RKO (cell line): ENCODE data around the gene SIPA1L3.

Experiments
- DNase-seq: peaks from one replicate; pipeline ENCODE4 v3.0.0-alpha.2; 2016; ENCODE audit warnings: low spot score

SIPA1L3 gene

DNA sequence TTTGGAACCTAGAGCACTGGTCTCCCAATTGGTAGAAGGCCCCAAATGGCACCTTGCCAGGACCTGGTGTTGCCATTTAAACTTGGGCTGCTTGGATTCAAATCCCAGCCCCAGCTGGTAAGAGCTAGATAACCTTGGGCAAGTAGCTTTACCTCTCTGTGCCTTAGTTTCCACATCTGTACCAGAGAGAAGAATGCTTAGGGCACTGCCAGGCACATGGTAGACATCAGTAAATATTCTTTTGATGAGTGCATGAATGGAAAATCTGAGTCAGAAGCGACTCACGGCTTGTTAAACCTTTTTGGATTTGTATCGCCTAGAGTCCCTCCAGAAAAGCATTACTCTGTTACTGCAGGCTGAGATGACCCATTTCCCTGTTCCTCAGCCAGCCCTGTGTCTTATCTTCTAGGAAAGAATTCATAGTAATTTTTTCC is 90.9 kb downstream of the SIPA1L3 start:
- DNase-seq, result peak; percentile 97

DNA sequence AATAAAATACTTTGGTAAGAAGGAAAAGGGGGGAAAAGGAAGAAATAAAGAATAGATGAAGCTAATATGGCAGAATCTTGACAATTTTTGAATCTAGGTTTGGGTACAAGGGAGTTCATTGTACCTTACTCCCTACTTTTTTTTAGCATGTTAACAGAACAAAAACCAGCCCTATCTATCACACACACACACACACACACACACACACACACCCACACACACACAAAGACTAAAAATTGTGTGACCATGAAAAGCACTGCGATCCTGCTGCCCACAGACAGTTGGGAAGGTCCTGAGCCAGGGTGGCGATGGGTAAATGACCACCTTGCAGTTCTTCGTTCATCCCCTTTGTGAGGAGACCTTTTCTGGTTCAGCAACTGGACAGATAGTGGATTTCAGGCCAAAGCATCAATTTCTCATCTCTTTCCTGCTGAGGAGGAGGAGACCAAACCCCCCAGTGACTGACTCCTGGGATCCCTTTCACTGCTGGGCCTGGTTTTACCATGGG is 91.8 kb downstream of the SIPA1L3 start:
- no peak for DNase-seq

DNA sequence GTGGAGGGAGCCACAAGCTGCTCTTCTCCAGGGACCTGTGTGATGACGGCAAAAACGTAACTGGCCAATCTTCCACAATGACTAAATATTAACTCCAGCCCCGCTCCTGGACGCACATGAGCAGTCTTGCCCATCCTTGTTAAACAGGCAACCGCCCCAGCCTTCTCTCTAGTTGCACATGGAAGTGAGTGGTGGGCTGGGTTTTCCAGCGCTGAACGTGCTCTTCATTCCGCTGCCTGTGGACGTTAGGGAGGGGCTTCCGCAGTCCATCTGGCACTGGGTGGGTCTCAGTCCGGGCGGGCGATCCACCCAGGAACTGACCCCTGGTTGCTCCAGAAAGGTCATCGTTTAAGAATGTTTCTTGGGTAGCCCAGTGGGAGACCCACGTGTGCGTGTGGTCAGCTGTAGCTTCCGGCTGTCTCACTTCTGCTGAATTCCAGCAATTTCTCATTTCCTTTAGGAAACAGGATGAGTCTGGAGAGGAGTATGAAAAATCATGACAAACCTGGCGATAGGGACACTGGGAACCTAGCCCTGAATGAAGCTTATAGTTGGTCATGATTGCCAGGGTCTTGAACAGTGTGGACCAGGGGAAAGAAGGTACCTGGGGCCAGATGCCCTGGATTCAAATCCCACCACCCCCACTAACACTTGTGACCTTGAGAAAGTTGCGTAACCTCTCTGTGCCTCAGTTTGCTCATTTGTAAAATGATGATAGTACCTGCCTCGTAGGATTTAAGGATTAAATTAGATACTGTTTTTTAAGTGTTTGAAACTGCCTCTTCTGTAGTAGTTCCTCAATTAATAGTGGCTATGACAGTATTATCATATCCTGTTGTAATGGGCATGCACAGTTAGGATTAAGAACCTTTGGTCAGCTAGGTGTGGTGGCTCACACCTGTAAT is 92.6 kb downstream of the SIPA1L3 start:
- peak; percentile 34 for DNase-seq

DNA sequence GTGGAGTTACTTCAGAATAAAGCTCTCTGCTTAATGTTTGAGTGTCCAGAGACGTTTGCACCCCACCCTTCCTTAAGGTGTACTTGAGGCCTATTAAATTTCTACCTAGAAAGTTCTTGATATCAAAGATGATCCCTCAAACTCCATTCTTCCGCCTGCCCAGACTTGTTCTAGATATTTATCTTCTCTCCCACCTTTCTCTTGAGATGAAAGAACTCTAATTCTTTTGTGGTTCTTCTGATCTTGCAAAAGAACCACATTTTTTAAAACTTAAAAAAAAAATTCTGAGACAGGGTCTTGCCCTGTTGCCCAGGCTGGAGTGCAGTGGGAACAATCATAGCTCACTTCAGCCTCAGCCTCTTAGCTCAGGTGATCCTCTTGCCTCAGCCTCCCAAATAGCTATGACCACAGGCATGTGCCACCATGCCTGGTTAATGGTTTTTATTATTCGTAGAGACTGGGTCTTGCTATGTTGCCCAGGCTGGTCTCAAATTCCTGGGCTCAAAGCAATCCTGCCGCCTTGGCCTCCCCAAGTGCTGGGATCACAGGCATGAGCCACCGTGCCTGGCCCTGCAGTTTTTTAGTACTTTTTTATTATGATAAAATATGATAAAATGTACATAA is 94.3 kb downstream of the SIPA1L3 start:
- no peak for DNase-seq

DNA sequence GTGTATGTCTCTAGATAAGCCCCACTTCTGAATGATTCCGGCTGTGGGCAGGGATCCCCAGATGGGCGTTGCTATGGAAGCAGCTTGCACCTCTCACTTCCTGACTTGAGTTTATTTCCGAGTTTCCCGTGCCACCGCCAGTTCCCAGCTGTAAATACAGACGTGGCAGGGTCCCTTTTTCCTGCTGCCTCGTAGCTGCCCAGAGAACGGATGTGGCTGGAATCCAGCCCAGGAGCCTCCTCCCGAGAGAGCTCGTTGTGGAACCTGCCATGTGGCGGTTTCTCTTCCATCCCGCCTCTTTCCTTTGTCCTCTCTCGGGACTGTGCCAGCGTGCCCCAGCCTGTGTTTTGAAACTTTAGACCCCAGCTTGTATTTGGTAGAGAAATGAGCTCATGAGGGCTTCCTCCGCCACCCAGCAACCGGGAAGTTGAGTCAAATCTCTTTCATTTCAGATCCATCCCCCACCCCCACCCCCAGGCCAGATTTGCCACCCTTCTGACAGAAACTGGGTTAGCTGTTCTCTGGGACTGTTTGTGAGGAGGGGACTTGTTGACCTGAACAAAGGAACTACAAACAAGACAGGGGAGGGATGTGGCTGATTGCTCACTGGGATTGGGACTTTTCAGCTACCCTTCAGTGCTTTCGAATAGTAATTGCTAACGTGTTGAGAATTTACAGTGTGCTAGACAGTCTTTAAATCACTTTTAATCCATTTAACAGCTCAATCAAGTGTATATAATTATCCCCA is 96.6 kb downstream of the SIPA1L3 start:
- DNase-seq, result no peak

DNA sequence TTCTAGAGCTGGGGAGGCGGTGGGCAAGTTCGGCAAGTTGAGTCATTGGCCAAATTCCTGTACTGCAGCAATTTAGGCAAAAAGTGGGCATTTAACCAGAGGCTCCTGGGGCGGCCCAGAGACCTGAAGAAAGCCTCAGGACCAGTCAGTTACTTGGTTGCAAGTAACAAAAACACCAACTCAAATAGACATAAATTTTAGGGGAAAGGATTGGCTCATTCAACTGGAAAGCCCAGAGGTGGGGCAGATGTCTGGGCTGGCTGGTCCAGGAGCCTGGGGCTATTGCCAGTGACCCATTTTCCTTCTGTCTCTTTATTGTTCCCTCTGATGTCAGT is 97.1 kb downstream of the SIPA1L3 start:
- DNase-seq, result no peak

DNA sequence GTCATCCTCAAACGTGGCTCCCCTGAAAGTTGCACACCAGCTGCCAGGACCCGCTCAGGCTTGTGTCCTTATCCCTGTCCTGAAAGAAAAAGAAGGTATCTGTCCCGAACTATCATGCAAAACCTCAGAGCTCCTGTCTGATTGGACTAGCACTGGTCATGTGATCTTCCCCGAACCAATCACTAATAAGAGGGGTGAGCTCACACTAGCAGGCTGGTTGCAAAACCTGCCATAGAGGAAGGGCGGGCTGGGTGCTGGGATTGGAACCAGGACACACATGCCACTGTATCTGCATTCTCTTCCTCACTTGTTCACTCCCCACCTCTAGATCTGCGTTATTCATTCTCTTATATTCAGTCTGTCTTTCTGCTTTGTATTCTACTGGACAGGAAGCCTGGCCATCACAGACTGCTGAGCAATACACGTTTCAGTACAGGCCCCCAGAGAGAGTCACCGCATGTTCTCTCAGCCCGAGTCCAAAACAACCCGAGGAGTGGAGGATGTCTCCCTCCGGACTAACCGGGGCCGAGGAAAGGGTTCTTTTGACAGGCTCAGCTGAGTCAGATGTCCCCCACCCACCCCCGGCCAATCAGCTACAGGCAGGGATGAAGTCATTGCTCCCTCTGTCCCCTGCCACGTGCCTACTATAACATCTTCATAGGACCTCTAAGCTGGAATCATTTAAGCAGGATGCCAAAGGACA is 97.7 kb downstream of the SIPA1L3 start:
- peak; percentile 56 for DNase-seq

DNA sequence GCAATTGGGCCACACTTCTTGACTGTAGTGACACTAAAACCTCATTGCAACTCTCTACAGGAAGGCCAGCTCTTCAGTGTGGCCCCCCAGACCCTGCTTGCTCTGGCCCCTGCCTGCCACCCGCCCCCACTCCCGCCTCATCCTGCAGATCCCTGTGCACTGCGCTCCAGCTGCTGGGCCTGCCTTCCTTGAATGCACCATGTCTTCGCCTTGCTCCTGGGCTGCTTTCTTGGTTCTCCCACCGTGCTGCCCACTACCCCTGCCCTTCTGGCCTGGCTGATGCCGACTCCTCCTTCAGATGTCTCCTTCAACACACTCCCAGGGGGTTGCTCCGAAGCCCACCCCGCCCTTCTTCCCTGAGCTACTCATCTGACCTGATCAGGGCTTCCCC is 98.2 kb downstream of the SIPA1L3 start:
- DNase-seq, result no peak

DNA sequence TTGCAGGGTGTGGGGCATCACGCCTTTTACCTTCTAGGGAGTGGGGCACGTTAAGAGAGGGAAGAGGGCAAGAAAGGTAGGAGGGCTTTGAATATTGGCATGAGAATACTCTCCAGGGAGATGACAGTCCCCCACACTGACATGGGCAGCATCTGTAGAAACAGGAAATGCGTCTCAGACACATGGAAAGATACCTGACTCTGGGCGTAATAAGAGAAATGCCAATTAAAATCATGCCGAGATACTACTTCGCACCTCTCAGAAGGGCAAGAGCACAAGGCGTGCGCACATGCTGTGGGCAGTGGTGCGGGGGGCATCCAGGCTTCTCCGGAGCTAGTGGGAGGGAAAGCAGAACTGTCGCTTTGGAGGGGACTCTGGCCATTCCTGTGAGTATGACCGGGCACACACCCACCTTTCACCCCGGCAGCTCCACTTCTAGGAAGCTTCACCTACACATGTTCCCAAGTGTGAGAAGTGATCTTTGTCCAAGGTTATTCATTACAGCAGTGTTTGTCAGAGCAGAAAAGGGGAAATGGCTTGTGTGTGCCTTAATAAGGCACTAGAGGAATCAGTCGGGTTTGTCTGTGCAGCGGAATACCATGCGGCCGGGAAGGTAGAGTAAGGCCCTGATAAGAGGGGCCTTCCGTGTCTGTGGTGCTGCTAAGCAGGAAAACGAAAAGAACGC is 99.5 kb downstream of the SIPA1L3 start:
- no peak for DNase-seq

DNA sequence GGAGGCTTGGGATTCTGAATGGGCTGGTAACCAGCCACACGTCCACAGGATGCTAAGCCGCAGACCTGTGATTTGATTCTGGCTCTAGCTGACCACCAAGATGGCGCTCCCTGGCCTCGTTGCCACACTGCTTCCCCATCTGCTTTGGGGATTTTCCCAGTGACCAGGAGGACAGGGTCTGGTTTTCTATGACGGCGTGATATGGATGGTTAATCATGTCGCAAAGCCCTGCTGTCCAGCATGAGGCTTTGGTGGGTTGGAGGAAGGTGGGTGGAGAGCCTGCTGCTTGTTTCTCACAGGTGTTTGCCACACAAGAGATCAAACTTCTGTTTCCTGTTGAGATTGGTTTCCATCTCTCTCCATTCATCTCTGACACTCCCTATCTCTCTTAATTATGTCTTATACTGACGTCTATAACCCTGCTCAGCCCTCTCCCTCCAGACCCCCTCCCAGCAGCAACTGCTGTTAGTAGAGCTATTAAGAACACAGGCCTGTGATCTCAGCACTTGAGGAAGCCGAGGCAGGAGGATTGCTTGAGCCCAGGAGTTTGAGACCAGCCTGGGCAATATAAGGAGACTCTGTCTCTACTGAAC is 102.7 kb downstream of the SIPA1L3 start:
- no peak for DNase-seq

DNA sequence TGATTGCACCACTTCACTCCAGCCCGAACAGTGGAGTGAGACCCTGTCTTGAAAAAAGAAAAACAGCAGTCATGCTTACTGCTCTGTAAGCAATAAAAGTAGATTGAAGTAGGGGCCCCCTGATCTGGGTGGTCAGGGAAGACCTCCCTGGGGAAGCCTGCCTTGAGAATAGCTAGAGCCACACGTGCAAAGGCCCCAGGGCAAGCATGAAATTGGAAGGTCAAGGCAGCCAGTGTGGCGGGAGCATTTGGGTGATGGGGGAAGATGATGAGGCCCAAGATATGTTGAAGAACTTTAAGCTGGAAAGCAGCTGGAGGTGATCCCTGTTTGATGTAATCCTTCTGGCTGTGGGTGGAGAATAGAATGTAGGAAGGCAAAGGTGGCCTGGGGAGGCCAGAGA is 104.4 kb downstream of the SIPA1L3 start:
- no peak for DNase-seq

DNA sequence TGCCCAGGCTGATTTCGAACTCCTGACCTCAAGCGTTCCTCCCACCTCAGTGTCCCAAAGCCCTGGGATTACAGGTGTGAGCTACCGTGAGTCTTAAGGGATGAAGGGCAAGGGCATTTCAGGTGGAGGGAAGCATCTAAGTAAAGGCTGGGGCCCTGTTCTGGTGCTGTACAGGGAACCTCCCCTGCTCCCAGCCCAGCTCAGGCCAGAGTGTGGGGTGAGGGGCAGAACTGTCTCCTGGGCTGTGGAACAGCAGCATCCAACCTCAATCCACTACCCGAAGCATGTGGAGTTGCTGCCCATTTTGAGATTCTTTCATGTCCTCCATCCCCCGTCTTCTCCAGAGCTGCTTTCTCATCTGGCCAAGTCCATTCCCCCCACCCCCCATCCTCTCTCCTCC is 105.3 kb downstream of the SIPA1L3 start:
- DNase-seq, result no peak

DNA sequence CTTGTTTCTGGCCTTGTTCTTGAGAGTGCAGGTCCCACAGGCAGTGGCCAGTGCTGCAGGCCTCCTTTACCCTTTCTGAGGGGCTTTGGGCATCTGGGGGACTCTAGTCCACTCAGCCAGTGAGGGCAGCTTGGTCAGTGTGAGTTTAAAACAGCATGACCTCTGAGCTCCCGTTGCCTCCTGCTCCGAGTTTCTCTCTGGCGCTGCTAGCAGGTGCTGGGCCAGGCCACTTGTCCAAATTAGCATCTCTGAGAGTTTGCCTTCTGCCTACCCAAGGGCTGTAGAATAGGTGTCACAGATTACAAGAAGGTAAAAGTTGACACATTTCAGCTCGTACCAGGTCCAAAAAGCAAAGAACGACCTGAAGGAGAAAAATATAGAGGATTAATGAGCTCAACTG is 105.9 kb downstream of the SIPA1L3 start:
- no peak for DNase-seq

DNA sequence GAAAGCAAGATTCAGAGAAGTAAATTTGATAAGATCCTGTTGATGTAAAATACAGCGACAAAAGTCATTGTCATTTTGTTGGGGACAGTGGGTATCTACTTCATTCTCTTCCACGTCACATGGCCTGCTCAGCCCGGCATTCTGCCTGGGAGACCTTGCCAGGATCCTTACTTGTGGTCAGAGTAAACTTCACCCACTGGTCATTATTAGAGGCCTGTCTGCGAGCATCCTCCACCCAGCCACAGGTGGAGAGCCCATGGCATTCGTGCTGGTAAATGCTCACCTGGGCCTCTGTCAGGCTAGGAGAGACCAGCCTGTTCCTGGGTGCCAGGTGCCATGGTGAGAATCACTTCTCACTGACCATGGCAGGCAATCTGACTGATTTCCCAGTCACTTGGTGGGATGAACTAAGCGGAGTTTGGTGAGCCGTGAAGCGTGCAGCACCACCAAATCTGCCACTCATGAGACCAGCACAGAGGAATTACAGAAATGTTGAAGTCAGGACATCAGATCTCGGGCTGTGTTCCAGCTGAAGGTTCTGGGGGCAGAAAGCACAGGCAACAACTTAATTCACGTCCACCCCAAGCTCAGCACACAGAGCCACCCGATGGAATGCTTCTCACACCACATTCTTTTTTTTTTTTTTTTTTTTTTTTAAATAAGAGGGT is 107.0 kb downstream of the SIPA1L3 start:
- no peak for DNase-seq

DNA sequence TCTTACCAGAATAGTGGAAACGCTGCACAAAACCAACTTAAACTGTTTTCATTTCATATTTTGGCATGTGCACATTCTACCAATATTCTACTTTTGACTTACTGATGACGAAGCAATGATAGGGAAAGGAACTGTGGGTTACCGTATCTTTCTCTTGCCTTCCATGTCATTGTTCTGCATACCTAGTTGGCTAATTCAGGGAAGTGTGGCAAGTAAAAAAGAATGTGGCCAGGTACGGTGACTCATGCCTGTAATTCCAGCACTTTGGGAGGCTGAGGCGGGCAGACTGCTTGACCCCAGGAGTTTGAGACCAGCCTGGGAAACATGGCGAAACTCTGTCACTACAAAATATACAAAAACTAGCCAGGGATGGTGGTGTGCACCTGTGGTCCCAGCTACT is 108.2 kb downstream of the SIPA1L3 start:
- DNase-seq, result no peak

DNA sequence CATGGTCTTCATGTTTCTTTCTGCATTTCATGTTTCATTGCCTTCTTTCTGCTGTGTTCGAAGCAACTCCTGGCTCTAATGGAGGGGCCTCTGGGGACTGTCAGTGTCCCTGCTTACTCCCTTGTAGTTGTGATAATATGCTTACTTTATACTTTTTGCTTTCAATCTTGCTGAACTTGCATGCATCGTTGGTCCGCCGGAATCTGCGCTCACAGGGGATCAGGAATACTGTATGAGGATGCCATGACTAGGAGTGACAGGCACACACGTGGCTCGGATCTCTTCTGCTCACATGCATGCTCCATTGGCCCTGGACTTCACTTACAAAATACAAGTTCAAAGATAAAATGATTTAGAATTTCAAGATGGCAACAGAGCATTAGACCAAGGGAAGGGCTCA is 108.8 kb downstream of the SIPA1L3 start:
- DNase-seq, result no peak

DNA sequence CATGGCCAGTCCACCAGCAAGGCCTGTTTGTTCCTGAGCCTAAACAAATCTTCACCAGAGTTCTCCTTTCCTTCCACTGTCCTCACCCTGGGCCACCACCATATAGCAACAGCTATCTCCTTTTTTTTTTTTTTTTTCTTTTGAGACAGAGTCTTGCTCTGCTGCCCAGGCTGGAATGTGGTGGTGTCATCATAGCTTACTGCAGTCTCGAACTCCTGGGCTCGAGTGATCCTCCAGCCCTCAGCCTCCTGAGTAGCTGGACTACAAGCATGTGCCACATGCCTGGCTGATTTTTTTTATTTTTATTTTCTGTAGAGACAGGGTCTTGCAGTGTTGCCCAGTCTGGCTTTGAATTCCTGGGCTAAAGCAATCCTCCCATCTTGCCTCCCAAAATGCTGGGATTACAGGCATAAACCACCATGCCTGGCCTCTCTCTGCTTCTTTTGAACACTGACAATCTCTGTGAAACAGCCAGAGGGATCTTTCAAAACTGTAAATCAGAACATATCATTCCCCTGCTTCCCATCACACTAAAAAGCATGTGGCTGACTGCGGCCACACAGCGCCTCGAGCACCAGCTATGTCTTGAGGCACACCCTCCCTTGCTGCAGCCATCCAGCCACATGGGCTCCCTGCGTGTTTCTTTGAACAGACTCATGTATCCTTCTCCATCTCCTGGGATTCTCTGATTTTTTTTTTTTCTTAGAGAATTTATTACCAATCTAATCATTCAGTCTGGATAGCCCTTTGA is 110.6 kb downstream of the SIPA1L3 start:
- DNase-seq, result no peak

DNA sequence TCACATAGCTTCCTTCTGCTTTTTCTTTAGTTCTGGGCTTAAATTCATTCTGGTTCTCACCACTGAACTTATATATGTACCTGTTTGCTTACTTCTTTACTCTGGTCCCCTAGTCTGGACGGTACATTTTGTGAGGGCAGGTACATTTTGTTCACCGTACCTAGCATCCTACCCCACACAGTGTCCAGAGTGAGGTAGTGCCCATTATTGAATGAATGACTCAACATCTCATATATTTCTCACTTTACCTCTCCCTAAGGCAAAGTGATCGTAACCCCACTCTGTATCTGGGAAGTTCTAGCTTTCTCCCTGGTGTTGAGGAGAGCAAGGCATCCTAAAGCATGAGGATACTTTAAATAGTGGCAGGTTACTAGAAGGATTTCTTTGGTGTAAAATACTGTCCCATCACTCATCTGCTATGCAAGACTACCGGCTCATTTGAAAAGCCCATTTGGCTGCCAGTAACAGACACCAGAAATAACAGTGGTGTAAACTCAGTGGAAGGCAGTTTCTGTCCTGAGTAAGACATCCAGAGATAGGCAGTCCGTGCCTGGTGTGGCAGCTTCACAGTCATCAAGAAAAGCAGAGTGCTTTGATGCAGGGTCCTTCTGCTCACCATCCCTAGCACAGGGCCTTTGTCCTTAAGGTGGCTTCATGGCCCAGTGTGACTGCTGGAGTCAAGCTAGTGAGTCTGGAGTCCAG is 111.8 kb downstream of the SIPA1L3 start:
- DNase-seq, result no peak

DNA sequence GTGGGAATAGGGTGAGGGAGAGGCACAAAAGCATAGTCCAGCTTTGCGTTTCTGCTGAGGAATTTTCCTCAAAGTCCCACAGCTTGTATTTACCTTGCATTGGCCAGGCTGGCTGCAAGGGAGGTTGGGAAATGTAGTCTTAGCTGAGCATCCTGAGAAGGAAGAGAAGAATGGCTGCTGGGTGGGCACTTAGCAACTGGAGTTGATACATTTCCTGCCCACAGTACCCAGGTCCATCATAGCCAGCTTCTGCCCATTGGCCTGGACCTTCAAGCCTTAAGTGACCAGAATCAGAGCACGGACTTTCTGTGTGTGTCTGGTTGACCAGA is 112.4 kb downstream of the SIPA1L3 start:
- DNase-seq, result no peak
